Gastroesophageal sphincter (tissue), 4 donors: ENCODE results near the gene ANTXR2. TPM values are rescaled to one million over a fixed set of nuclear protein-coding genes. Genes with fewer than 3 reads are reported as not detected.

Experiments used
- ATAC-seq: fragments of 150-250 bp; one replicate; pipeline ENCODE4 v1.9.1; 2016; ENCODE audit warnings: mild to moderate bottlenecking, moderate library complexity
- H3K27ac ChIP-seq, 4 donors: fragments of 200-600 bp; sonication (generic) in 3 of 4; 1 replicate in 3 of 4; 2 replicates in 1 of 4; pipeline ENCODE4 v1.5.1; 2016 to 2019
- H3K27me3 ChIP-seq: fragments of 200-600 bp; sonication (generic); one replicate; pipeline ENCODE4 v1.5.1; 2019
- H3K36me3 ChIP-seq, 2 donors: fragments of 200-600 bp; sonication (generic); one replicate each; pipeline ENCODE4 v1.5.1; 2019; ENCODE audit warnings: control low read depth in 1 of 2
- H3K4me1 ChIP-seq, 3 donors: fragments of 200-600 bp; sonication (generic); 1 replicate in 2 of 3; 2 replicates in 1 of 3; pipeline ENCODE4 v1.5.1; 2016 to 2019; ENCODE audit warnings: control low read depth in 2 of 3
- H3K4me3 ChIP-seq, 2 donors: fragments of 200-600 bp; sonication (generic); one replicate each; pipeline ENCODE4 v1.5.1; 2019; ENCODE audit warnings: mild to moderate bottlenecking in 1 of 2, moderate library complexity in 1 of 2
- H3K9me3 ChIP-seq, 3 donors: fragments of 200-600 bp; sonication (generic); one replicate each; pipeline ENCODE4 v1.5.1; 2017 to 2019; ENCODE audit warnings: control low read depth in 2 of 3
- EP300 ChIP-seq: sonication (generic); formaldehyde crosslinking; IDR thresholded peaks from one replicate; pipeline ENCODE4 v1.6.1; 2017; ENCODE audit warnings: antibody characterized with exemption, mild to moderate bottlenecking
- POLR2A ChIP-seq, 2 donors: fragments of 450-650 bp; IDR thresholded peaks; one replicate each; pipeline ENCODE4 v1.6.1; 2017; ENCODE audit warnings: antibody characterized with exemption in 2 of 2, mild to moderate bottlenecking in 2 of 2, moderate library complexity in 1 of 2
- POLR2AphosphoS5 ChIP-seq: sonication (generic); formaldehyde crosslinking; IDR thresholded peaks from one replicate; pipeline ENCODE4 v1.6.1; 2017; ENCODE audit warnings: antibody characterized with exemption
- WGBS, 2 donors: methylation state at CpG; one replicate each; pipeline ENCODE4 v1.1.5; 2018; ENCODE audit warnings: low coverage in 1 of 2; 5-methylcytosine and 5-hydroxymethylcytosine counted together
- total RNA-seq, 4 donors: library from RNA; depleted of rRNA; stranded (reverse); fragments of >200 nt; gene quantifications; one replicate each; pipeline ENCODE4 v1.1.0, GENCODE V29; 2016
- TF ChIP-seq, protein P1 (sequence below), 4 experiments: fragments of 200-600 bp in 2 of 4; fragments of 450-650 bp in 2 of 4; sonication (generic) in 1 of 4; IDR thresholded peaks; one replicate each; pipeline ENCODE4 v1.5.1; 2017 to 2019; ENCODE audit warnings: antibody characterized with exemption in 4 of 4, mild to moderate bottlenecking in 2 of 4, moderate library complexity in 2 of 4

Gene ANTXR2
- total RNA-seq, 4 donors from 2014 or later: 440 to 611 (median 501) TPM

DNA sequence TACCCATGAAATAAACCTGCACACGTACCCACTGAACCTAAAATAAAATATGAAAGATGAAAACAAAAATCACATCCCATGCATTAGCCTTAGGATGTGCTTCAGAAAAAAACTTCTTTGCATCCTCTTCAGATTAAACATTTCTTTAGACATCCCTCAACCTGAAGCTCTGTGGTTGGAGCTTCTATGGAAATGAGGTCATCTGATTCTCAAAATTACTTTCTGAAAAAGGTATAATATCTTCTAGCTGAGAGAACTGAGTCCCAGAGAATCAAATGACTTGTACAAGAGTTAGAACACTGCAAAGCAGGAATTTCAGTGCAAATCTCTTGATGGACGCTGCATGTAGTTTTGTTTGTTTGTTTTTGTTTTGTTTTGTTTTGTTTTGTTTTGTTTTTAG, 19.1 kb upstream of the ANTXR2 start:
- Histone ChIP-seq H3K27ac (no peak overlapping the region), H3K4me1 (peaks cover 0 to 8% (median 0%) of the 10 kb centered on the region in 3 donors), H3K27me3 (no peaks in the 10 kb centered on the region), H3K36me3 (no peaks in the 10 kb centered on the region), H3K9me3 (no peaks in the 10 kb centered on the region), H3K4me3 (no peak overlapping the region)
- TF ChIP-seq POLR2A (IDR thresholded peaks at IDR 0.05): no peak
- TF ChIP-seq EP300: no peak
- TF ChIP-seq, protein P1, sequence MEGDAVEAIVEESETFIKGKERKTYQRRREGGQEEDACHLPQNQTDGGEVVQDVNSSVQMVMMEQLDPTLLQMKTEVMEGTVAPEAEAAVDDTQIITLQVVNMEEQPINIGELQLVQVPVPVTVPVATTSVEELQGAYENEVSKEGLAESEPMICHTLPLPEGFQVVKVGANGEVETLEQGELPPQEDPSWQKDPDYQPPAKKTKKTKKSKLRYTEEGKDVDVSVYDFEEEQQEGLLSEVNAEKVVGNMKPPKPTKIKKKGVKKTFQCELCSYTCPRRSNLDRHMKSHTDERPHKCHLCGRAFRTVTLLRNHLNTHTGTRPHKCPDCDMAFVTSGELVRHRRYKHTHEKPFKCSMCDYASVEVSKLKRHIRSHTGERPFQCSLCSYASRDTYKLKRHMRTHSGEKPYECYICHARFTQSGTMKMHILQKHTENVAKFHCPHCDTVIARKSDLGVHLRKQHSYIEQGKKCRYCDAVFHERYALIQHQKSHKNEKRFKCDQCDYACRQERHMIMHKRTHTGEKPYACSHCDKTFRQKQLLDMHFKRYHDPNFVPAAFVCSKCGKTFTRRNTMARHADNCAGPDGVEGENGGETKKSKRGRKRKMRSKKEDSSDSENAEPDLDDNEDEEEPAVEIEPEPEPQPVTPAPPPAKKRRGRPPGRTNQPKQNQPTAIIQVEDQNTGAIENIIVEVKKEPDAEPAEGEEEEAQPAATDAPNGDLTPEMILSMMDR (IDR thresholded peaks at IDR 0.05): no peak
- no peak for TF ChIP-seq POLR2AphosphoS5
- ATAC-seq: no peak
- WGBS, 2 donors: 94 to 97% methylated on average over 2 of the region's 2 CpGs

DNA sequence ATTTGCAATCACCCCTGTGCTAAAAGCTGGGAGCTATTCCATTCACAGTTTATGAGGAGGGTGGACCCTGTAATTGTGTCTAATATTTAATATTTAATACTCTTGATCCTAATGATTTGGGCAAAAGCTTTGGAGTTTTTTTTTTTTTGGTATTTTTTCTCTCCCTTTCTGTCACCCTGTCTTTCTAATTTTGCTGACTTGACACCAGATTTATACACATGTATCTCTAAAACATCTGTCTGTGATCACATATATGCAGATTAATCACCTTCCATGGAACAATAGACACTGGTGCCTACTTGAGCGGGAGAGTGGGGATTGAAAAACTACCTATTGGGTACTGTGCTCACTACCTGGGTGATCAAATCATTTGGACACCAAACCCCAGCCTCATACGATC, 18.7 kb upstream of the ANTXR2 start:
- Histone ChIP-seq H3K27ac (no peak overlapping the region), H3K9me3 (no peaks in the 10 kb centered on the region), H3K4me1 (peaks cover 0 to 6% (median 0%) of the 10 kb centered on the region in 3 donors), H3K27me3 (no peaks in the 10 kb centered on the region), H3K4me3 (no peak overlapping the region), H3K36me3 (no peaks in the 10 kb centered on the region)
- ATAC-seq: no peak
- 92 to 94% methylated on average over 2 of the region's 2 CpGs for WGBS, 2 donors
- no peak for TF ChIP-seq POLR2AphosphoS5
- no peak for TF ChIP-seq EP300
- TF ChIP-seq, protein P1 (IDR thresholded peaks at IDR 0.05): no peak
- TF ChIP-seq POLR2A (IDR thresholded peaks at IDR 0.05): no peak

DNA sequence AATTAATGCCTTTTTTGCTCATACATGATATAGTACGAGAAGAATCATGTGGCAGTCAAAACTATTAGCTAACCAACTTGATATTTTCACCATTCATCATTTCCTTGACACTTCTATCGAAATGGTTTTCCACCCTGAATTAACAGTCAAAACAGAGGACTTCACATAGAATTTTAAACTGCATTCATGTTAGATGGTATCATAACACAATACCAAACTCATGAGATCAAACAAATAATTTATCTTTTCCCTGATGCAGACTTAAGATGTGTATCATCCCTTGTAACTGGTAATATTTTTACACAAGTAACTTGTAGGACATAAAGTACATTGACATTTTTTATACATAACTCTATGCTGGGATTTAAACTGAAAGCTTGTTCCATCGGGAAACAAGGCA, 18.2 kb upstream of the ANTXR2 start:
- H3K27me3 ChIP-seq: no peaks in the 10 kb centered on the region
- H3K9me3 ChIP-seq: no peaks in the 10 kb centered on the region
- ATAC-seq: no peak
- TF ChIP-seq EP300 (no peak), POLR2A (IDR thresholded peaks at IDR 0.05) (no peak), POLR2AphosphoS5 (no peak)
- TF ChIP-seq, protein P1 (IDR thresholded peaks at IDR 0.05): no peak
- WGBS, 2 donors: 79 to 87% methylated on average over 3 of the region's 3 CpGs
- H3K27ac ChIP-seq: no peak overlapping the region
- no peaks in the 10 kb centered on the region for H3K36me3 ChIP-seq
- no peak overlapping the region for H3K4me3 ChIP-seq
- peaks cover 0 to 1% (median 0%) of the 10 kb centered on the region in 3 donors for H3K4me1 ChIP-seq

DNA sequence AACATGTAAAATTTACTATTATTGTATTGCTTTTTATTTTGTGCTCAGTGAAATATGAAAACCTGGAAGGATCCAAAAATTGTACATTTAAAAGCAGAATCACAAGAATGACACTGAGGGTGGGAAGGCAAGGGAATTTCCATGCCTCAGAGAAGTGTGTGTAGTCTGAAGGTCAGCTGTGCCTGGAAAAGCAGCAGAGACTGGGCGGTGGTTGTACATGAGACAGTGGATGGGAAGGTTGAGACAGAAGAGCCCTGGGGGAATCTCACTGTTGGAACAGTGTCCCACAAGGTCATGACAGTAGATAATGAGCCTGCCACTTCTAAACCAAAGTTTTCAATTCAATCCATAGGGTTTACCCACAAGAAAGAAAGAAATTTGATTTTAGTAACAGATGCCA, 17.1 kb upstream of the ANTXR2 start:
- no peak for ATAC-seq
- Histone ChIP-seq H3K27me3 (no peaks in the 10 kb centered on the region), H3K36me3 (no peaks in the 10 kb centered on the region), H3K9me3 (no peaks in the 10 kb centered on the region), H3K4me3 (no peak overlapping the region), H3K27ac (no peak overlapping the region), H3K4me1 (no peaks in the 10 kb centered on the region)
- TF ChIP-seq EP300 (no peak), POLR2AphosphoS5 (no peak), POLR2A (IDR thresholded peaks at IDR 0.05) (no peak)
- TF ChIP-seq, protein P1 (IDR thresholded peaks at IDR 0.05): no peak
- WGBS, 2 donors: 67 to 75% methylated on average over 1 of the region's 1 CpG

DNA sequence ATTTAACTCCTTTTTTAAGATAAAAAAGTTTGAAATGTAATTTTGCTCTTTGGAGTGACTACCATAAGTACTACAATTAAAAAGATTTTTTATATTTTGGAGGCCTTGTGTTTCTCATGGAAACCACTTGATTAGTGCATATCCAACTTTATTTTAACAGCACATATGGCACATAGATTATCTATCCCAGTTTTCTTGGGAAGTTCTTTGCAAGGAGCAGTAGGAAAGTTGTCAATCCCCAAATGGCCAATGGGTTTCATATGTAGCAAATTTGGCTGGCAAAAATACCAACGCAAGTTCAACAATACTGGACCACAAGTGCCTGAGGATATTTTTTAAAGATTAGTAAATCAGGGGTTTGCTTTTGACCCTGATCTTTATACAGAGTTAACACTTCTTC, 15.4 kb upstream of the ANTXR2 start:
- Histone ChIP-seq H3K36me3 (no peaks in the 10 kb centered on the region), H3K4me1 (no peaks in the 10 kb centered on the region), H3K9me3 (no peaks in the 10 kb centered on the region), H3K27me3 (no peaks in the 10 kb centered on the region), H3K4me3 (no peak overlapping the region), H3K27ac (no peak overlapping the region)
- WGBS, 2 donors: 93 to 100% methylated on average over 1 of the region's 1 CpG
- TF ChIP-seq POLR2AphosphoS5: no peak
- TF ChIP-seq, protein P1 (IDR thresholded peaks at IDR 0.05): no peak
- ATAC-seq: no peak
